ENCODE measurements around the gene CFAP141.
A peak's percentile ranks its signal among the peaks of the same experiment; 100 is the strongest.

GRCh38 chr1:154198756-154199562 lies 7.2 kb downstream of the CFAP141 start:
- TF ChIP-seq, protein P1, sequence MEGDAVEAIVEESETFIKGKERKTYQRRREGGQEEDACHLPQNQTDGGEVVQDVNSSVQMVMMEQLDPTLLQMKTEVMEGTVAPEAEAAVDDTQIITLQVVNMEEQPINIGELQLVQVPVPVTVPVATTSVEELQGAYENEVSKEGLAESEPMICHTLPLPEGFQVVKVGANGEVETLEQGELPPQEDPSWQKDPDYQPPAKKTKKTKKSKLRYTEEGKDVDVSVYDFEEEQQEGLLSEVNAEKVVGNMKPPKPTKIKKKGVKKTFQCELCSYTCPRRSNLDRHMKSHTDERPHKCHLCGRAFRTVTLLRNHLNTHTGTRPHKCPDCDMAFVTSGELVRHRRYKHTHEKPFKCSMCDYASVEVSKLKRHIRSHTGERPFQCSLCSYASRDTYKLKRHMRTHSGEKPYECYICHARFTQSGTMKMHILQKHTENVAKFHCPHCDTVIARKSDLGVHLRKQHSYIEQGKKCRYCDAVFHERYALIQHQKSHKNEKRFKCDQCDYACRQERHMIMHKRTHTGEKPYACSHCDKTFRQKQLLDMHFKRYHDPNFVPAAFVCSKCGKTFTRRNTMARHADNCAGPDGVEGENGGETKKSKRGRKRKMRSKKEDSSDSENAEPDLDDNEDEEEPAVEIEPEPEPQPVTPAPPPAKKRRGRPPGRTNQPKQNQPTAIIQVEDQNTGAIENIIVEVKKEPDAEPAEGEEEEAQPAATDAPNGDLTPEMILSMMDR (IDR thresholded peaks at IDR 0.05; ENCODE audit: low read depth, low read length, missing input control), result peak; percentile 56
- TF ChIP-seq SP1 (IDR thresholded peaks at IDR 0.05) (no peak), TAF1 (conservative IDR thresholded peaks at IDR 0.05) (no peak), REST (IDR thresholded peaks at IDR 0.05) (no peak), YY1 (IDR thresholded peaks at IDR 0.05) (no peak), EGR1 (IDR thresholded peaks at IDR 0.05; ENCODE audit: low read depth in 2 of 2) (no peak)
- TF ChIP-seq, protein P2, sequence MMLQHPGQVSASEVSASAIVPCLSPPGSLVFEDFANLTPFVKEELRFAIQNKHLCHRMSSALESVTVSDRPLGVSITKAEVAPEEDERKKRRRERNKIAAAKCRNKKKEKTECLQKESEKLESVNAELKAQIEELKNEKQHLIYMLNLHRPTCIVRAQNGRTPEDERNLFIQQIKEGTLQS (IDR thresholded peaks at IDR 0.05), result no peak
